H1 (cell line): Measurements from ENCODE around the gene DGKI. TPM values are rescaled to one million over a fixed set of nuclear protein-coding genes. Genes with fewer than 3 reads are reported as not detected.

ENCODE experiments used
- CTCF ChIA-PET: fragments of 300-600 bp; sonication (Branson Sonifier 250); formaldehyde crosslinking; loops from one replicate; lab custom pipeline; 2021; ENCODE audit not compliant: partially characterized antibody; lab: Charles Lee
- POLR2A ChIA-PET: fragments of 300-600 bp; sonication (Branson Sonifier 250); formaldehyde crosslinking; loops from one replicate; lab custom pipeline; 2021; ENCODE audit warnings: inconsistent platforms; ENCODE audit not compliant: partially characterized antibody; lab: Charles Lee
- DNase-seq, 2 experiments: peaks; one replicate each; pipeline versions ENCODE4 v3.0.0 to v3.0.0-alpha.2; 2010 to 2022; ENCODE audit warnings: low spot score in 2 of 2, low read depth in 1 of 2, mixed read lengths in 1 of 2
- FAIRE-seq: peaks from 2 replicates; lab custom pipeline; 2011; peaks lifted over from hg19 to GRCh38; lab: Jason Lieb, UNC
- H2AFZ ChIP-seq: 2 replicates; pipeline ENCODE4 v1.8.1; 2012; ENCODE audit warnings: low read length, inconsistent platforms
- H2AK5ac ChIP-seq: 2 replicates; pipeline ENCODE4 v1.6.1; 2013; ENCODE audit warnings: low read depth, low read length
- H2BK120ac ChIP-seq: replicated peaks from 2 replicates; pipeline ENCODE3; 2013; ENCODE audit warnings: low read depth, low read length, inconsistent platforms
- H2BK12ac ChIP-seq: 2 replicates; pipeline ENCODE4 v1.6.1; 2013; ENCODE audit warnings: low read depth, low read length
- H2BK15ac ChIP-seq: 2 replicates; pipeline ENCODE4 v1.6.1; 2013; ENCODE audit warnings: low read length
- H2BK20ac ChIP-seq: 2 replicates; pipeline ENCODE4 v1.6.1; 2013; ENCODE audit warnings: low read length
- H2BK5ac ChIP-seq: 2 replicates; pipeline ENCODE4 v1.6.1; 2013; ENCODE audit warnings: low read depth, low read length
- H3K14ac ChIP-seq: 2 replicates; pipeline ENCODE4 v1.6.1; 2013; ENCODE audit warnings: inconsistent platforms; ENCODE audit not compliant: insufficient read length
- H3K18ac ChIP-seq: 2 replicates; pipeline ENCODE4 v1.6.1; 2013; ENCODE audit warnings: low read length; ENCODE audit errors: extremely low read depth
- H3K23ac ChIP-seq: 2 replicates; pipeline ENCODE4 v1.6.1; 2013; ENCODE audit warnings: inconsistent platforms; ENCODE audit not compliant: insufficient read length
- H3K23me2 ChIP-seq: 2 replicates; pipeline ENCODE4 v1.6.1; 2013; ENCODE audit warnings: low read depth, low read length
- H3K27ac ChIP-seq: 2 replicates; pipeline ENCODE4 v1.6.1; 2011; ENCODE audit warnings: low read depth, low read length, inconsistent platforms
- H3K27me3 ChIP-seq, 4 experiments: replicated peaks in 1 of 4; 1 replicate in 1 of 4; 2 replicates in 3 of 4; pipeline versions ENCODE4 v1.6.1 to v1.8.1; 2011 to 2013; ENCODE audit warnings: low read length in 3 of 4, mild to moderate bottlenecking in 3 of 4, inconsistent platforms in 2 of 4, mixed read lengths in 2 of 4, moderate library complexity in 1 of 4; ENCODE audit not compliant: control insufficient read depth in 3 of 4, insufficient read depth in 3 of 4; ENCODE audit errors: extremely low read depth in 1 of 4
- H3K36me3 ChIP-seq, 4 experiments: 2 replicates each; pipeline versions ENCODE4 v1.6.1 to v1.8.1; 2011 to 2013; ENCODE audit warnings: mild to moderate bottlenecking in 4 of 4, low read length in 3 of 4, moderate library complexity in 2 of 4, control low read depth in 1 of 4, inconsistent platforms in 1 of 4; ENCODE audit not compliant: insufficient read depth in 4 of 4, control insufficient read depth in 2 of 4
- H3K4ac ChIP-seq: replicated peaks from 2 replicates; pipeline ENCODE3; 2013; ENCODE audit warnings: low read length, low read depth, mixed read lengths, inconsistent platforms; ENCODE audit not compliant: insufficient read length
- H3K4me1 ChIP-seq, 4 experiments: replicated peaks in 1 of 4; 1 replicate in 1 of 4; 2 replicates in 3 of 4; pipeline versions ENCODE4 v1.6.1 to v1.8.1; 2011 to 2013; ENCODE audit warnings: low read length in 3 of 4, inconsistent platforms in 2 of 4, mixed read lengths in 1 of 4; ENCODE audit not compliant: insufficient read depth in 4 of 4, control insufficient read depth in 3 of 4
- H3K4me2 ChIP-seq, 2 experiments: 2 replicates each; pipeline versions ENCODE4 v1.6.1 to v1.8.1; 2011 to 2013; ENCODE audit warnings: low read depth in 2 of 2, low read length in 2 of 2, control low read depth in 1 of 2, inconsistent platforms in 1 of 2, mild to moderate bottlenecking in 1 of 2; ENCODE audit not compliant: insufficient read depth in 1 of 2
- H3K4me3 ChIP-seq, 4 experiments: fragments of 200-600, 300-600 bp in 1 of 4; sonication (generic), shearing (Covaris generic), sonication (Bioruptor Twin) in 1 of 4; 2 replicates each; pipeline versions ENCODE4 v1.5.1 to v1.8.1; 2011 to 2016; ENCODE audit warnings: low read length in 4 of 4, low read depth in 3 of 4, control low read depth in 2 of 4, inconsistent platforms in 2 of 4, mild to moderate bottlenecking in 2 of 4, mixed read lengths in 1 of 4, moderate library complexity in 1 of 4; ENCODE audit not compliant: insufficient read depth in 2 of 4; ENCODE audit errors: extremely low read depth in 1 of 4
- H3K56ac ChIP-seq: replicated peaks from 2 replicates; pipeline ENCODE3; 2013; ENCODE audit warnings: low read depth, mild to moderate bottlenecking, mixed read lengths, low read length, inconsistent platforms; ENCODE audit not compliant: insufficient read length
- H3K79me1 ChIP-seq: 2 replicates; pipeline ENCODE4 v1.6.1; 2013; ENCODE audit warnings: low read depth, low read length, control low read depth
- H3K79me2 ChIP-seq, 2 experiments: 2 replicates each; pipeline versions ENCODE4 v1.6.1 to v1.8.1; 2012 to 2013; ENCODE audit warnings: low read length in 2 of 2, mild to moderate bottlenecking in 2 of 2, inconsistent platforms in 1 of 2; ENCODE audit not compliant: insufficient read depth in 2 of 2, control insufficient read depth in 1 of 2
- H3K9ac ChIP-seq, 4 experiments: replicated peaks in 1 of 4; 1 replicate in 1 of 4; 2 replicates in 3 of 4; pipeline versions ENCODE4 v1.6.1 to v1.8.1; 2011 to 2013; ENCODE audit warnings: low read depth in 3 of 4, low read length in 3 of 4, control low read depth in 2 of 4, mild to moderate bottlenecking in 2 of 4, moderate library complexity in 2 of 4, inconsistent platforms in 1 of 4; ENCODE audit errors: extremely low read depth in 1 of 4
- H3K9me3 ChIP-seq, 2 experiments: 2 replicates each; pipeline versions ENCODE4 v1.6.1 to v1.8.1; 2012 to 2013; ENCODE audit warnings: mild to moderate bottlenecking in 2 of 2, moderate library complexity in 2 of 2, control low read depth in 1 of 2, inconsistent platforms in 1 of 2, low read depth in 1 of 2, low read length in 1 of 2, mixed read lengths in 1 of 2; ENCODE audit not compliant: insufficient read depth in 2 of 2
- H4K20me1 ChIP-seq, 2 experiments: replicated peaks in 1 of 2; 2 replicates each; pipeline versions ENCODE3 to v1.8.1; 2011 to 2013; ENCODE audit warnings: inconsistent platforms in 2 of 2, low read length in 2 of 2, mild to moderate bottlenecking in 1 of 2; ENCODE audit not compliant: insufficient read depth in 2 of 2, control insufficient read depth in 1 of 2
- H4K5ac ChIP-seq: 2 replicates; pipeline ENCODE4 v1.6.1; 2013; ENCODE audit warnings: low read length, low read depth, mixed read lengths, inconsistent platforms; ENCODE audit not compliant: insufficient read length
- H4K8ac ChIP-seq: 2 replicates; pipeline ENCODE4 v1.8.0; 2013; ENCODE audit warnings: mild to moderate bottlenecking, moderate library complexity, low read length, inconsistent platforms; ENCODE audit not compliant: insufficient read depth; ENCODE audit errors: extremely low read depth
- H4K91ac ChIP-seq: replicated peaks from 2 replicates; pipeline ENCODE3; 2013; ENCODE audit warnings: low read length, mixed read lengths, inconsistent platforms; ENCODE audit not compliant: insufficient read length
- CTBP2 ChIP-seq: IDR thresholded peaks from 2 replicates; pipeline ENCODE4 v1.7.0; 2011; ENCODE audit warnings: borderline replicate concordance, mild to moderate bottlenecking, moderate library complexity, mixed read lengths, low read length; ENCODE audit not compliant: insufficient read depth, insufficient read length
- EZH2 ChIP-seq: fragments of 200-600 bp; sonication (generic); IDR thresholded peaks from 2 replicates; pipeline ENCODE4 v1.7.1; 2012; ENCODE audit warnings: low read depth, mild to moderate bottlenecking, moderate library complexity, low read length, inconsistent platforms; ENCODE audit not compliant: severe bottlenecking
- GABPA ChIP-seq: IDR thresholded peaks from 2 replicates; pipeline ENCODE4 v1.6.1; 2011; ENCODE audit warnings: mild to moderate bottlenecking, low read length, moderate library complexity, borderline replicate concordance; ENCODE audit not compliant: insufficient read depth
- HDAC6 ChIP-seq: IDR thresholded peaks from one replicate; pipeline ENCODE4 v1.7.1; 2012; ENCODE audit warnings: low read depth, mild to moderate bottlenecking, inconsistent platforms, low read length, moderate library complexity
- MAFK ChIP-seq: IDR thresholded peaks from 2 replicates; pipeline ENCODE4 v1.6.1; 2012; ENCODE audit warnings: low read depth, mild to moderate bottlenecking, improper control_type of control experiment, low read length
- NANOG ChIP-seq: IDR thresholded peaks from 2 replicates; pipeline ENCODE4 v1.6.1; 2011; ENCODE audit warnings: low read length, low read depth, mild to moderate bottlenecking, inconsistent platforms; ENCODE audit not compliant: insufficient read depth, poor library complexity, severe bottlenecking
- RFX5 ChIP-seq: IDR thresholded peaks from 2 replicates; pipeline ENCODE4 v1.6.1; 2011; ENCODE audit warnings: low read depth, low read length, improper control_type of control experiment, borderline replicate concordance
- TAF1 ChIP-seq: IDR thresholded peaks from 2 replicates; pipeline ENCODE4 v1.6.1; 2011; ENCODE audit warnings: mild to moderate bottlenecking, low read depth, low read length
- TCF12 ChIP-seq: IDR thresholded peaks from 2 replicates; pipeline ENCODE4 v1.6.1; 2011; ENCODE audit warnings: low read depth, mild to moderate bottlenecking, low read length
- WGBS, 2 experiments: shearing (Covaris generic) in 1 of 2; methylation state at CpG; one replicate each; pipeline versions ENCODE4 v1.1.6 to v1.1.7; 2013 to 2015; ENCODE audit warnings: low lambda C conversion rate in 2 of 2, mixed read lengths in 2 of 2, inconsistent platforms in 1 of 2, low coverage in 1 of 2, missing lambda C conversion rate in 1 of 2; ENCODE audit not compliant: insufficient replicate concordance in 2 of 2, insufficient coverage in 1 of 2, insufficient read length in 1 of 2; ENCODE audit errors: extremely low coverage in 1 of 2, missing lambda C conversion rate in 1 of 2; 5-methylcytosine and 5-hydroxymethylcytosine counted together
- polyA plus RNA-seq, 7 experiments: library from polyadenylated mRNA; depleted of rRNA in 3 of 7; stranded (reverse) in 5 of 7; unstranded in 2 of 7; fragments of >200 nt in 5 of 7; fragments of 200-250 nt in 2 of 7; gene quantifications; 1 replicate in 5 of 7; 2 replicates in 1 of 7; 4 replicates in 1 of 7; pipeline versions ENCODE4 v1.2.1 to v1.2.3, GENCODE V29; 2011 to 2013; ENCODE audit warnings: missing spikeins in 2 of 7, mixed read lengths in 2 of 7
- total RNA-seq: library from RNA; stranded (reverse); fragmentation: NEBNext Ultra II Directional; extraction: Animal tissue kit (Norgen Biotek cat#: 25700); gene quantifications from 2 replicates; pipeline ENCODE4 v1.2.1, GENCODE V29; 2021
- TF ChIP-seq, protein P1 (sequence below): IDR thresholded peaks from 2 replicates; pipeline ENCODE4 v1.6.1; 2011; ENCODE audit warnings: low read length, improper control_type of control experiment
- TF ChIP-seq, protein P2 (sequence below): IDR thresholded peaks from 2 replicates; pipeline ENCODE4 v1.6.1; 2012; ENCODE audit warnings: low read length, inconsistent platforms

DGKI gene
- total and polyA plus RNA-seq, 2 of the 8 experiments (the other 6 are each of a cell fraction or from before 2014, with no cell fraction given), result 0.20 to 0.71 TPM

DNA sequence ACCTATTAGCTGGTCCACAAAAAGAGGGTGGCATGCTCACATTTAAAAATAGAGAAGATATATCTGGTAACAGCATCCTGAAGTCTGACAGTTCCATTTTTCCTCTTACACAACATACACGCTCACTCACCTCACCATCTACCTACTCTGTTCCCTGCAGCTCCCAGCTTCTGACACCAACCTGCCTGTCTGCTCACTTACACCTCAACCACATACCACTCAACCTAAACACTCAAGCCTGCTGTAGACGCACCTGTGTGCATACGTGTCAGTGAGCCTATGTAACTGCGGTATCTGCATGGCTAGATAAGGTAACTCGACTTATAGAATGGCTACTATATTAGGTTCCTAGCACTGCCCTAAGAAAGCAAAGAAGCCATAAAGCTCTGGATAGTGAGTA, 174.9 kb downstream of the DGKI start:
- Histone ChIP-seq H3K18ac (no peak overlapping the region), H3K9ac (no peak overlapping the region), H3K27me3 (no peaks in the 10 kb centered on the region), H3K4me3 (no peak overlapping the region), H4K8ac (no peak overlapping the region), H3K79me2 (no peaks in the 10 kb centered on the region), H2BK120ac (no peak overlapping the region), H3K4me2 (no peak overlapping the region), H4K91ac (no peak overlapping the region), H2BK5ac (no peak overlapping the region), H4K5ac (no peak overlapping the region), H3K79me1 (no peaks in the 10 kb centered on the region), H3K9me3 (no peaks in the 10 kb centered on the region), H3K27ac (no peak overlapping the region), H3K36me3 (no peaks in the 10 kb centered on the region), H3K56ac (no peak overlapping the region), H4K20me1 (no peaks in the 10 kb centered on the region), H3K23me2 (no peaks in the 10 kb centered on the region; the same call in 1 of the 2 replicates), H2AK5ac (no peak overlapping the region), H2BK12ac (peak overlapping the region; percentile 32; the same call in 1 of the 2 replicates), H3K23ac (no peak overlapping the region), H3K4me1 (peaks cover 0 to 15% (median 9%) of the 10 kb centered on the region in 4 experiments; a peak in 5 of 7 replicates), H2BK15ac (no peak overlapping the region), H3K4ac (no peak overlapping the region), H2AFZ (no peak overlapping the region), H3K14ac (no peak overlapping the region), H2BK20ac (no peak overlapping the region)
- WGBS, 2 experiments, result 93% methylated on average over 5 of the region's 5 CpGs; no CpG with 5 or more reads in 1 of the 2 experiments
- no peak for FAIRE-seq
- ChIA-PET CTCF (interaction anchor here (0.8 to 3.3 kb wide), 4 partner anchors 10 to 228 kb away, joined by 3 to 29 read pairs (median 3); no protein-coding TSS in a partner anchor), POLR2A (no interaction called here)
- no peak for DNase-seq
- TF ChIP-seq NANOG (no peak), CTBP2 (no peak), RFX5 (no peak), EZH2 (no peak), MAFK (no peak), TCF12 (no peak), GABPA (no peak), TAF1 (no peak), HDAC6 (no peak)
- TF ChIP-seq, protein P1, sequence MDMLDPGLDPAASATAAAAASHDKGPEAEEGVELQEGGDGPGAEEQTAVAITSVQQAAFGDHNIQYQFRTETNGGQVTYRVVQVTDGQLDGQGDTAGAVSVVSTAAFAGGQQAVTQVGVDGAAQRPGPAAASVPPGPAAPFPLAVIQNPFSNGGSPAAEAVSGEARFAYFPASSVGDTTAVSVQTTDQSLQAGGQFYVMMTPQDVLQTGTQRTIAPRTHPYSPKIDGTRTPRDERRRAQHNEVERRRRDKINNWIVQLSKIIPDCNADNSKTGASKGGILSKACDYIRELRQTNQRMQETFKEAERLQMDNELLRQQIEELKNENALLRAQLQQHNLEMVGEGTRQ, result no peak
- TF ChIP-seq, protein P2, sequence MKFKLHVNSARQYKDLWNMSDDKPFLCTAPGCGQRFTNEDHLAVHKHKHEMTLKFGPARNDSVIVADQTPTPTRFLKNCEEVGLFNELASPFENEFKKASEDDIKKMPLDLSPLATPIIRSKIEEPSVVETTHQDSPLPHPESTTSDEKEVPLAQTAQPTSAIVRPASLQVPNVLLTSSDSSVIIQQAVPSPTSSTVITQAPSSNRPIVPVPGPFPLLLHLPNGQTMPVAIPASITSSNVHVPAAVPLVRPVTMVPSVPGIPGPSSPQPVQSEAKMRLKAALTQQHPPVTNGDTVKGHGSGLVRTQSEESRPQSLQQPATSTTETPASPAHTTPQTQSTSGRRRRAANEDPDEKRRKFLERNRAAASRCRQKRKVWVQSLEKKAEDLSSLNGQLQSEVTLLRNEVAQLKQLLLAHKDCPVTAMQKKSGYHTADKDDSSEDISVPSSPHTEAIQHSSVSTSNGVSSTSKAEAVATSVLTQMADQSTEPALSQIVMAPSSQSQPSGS, result no peak
